Measurements from ENCODE around the gene FUS. TPM values are rescaled to one million over a fixed set of nuclear protein-coding genes. Genes with fewer than 3 reads are reported as not detected.

FUS gene
- polyA plus RNA-seq, 1 donor (not counting 4 experiments of a cell fraction or from before 2014, with no cell fraction given) = 199 TPM

DNA sequence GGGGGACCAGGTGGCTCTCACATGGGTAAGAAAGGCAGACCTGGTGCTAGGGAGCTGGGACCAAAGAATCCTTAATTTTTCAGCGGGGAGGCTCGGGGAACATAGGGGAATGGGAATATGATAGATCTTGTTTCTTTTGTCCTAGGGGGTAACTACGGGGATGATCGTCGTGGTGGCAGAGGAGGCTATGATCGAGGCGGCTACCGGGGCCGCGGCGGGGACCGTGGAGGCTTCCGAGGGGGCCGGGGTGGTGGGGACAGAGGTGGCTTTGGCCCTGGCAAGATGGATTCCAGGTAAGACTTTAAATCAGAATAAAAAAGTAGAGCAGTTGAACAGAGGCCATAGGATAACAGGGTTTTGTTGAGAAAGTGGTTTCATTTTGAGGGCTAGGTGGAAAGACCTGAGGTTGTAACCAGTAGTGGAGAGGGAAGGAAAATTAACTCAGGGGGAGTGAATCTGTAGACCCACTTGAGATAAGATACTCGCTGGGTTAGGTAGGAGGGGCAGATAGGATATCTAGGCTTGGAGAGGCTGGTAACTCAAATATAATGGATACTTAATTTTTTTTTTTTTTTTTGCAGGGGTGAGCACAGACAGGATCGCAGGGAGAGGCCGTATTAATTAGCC, 11.0 kb downstream of the FUS start:
- Histone ChIP-seq H3K36me3 (ENCODE audit: control insufficient read depth in 2 of 2, extremely low read depth in 1 of 2, insufficient read depth in 2 of 2, low read length in 2 of 2) (peaks cover 54 to 93% of the 10 kb centered on the region in 2 experiments), H3K4me2 (ENCODE audit: control insufficient read depth, extremely low read depth, insufficient read depth, low read depth, low read length) (no peak overlapping the region), H3K4me3 (ENCODE audit: control insufficient read depth in 2 of 3, extremely low read depth in 1 of 3, insufficient read depth in 2 of 3, low read depth in 1 of 3, low read length in 3 of 3) (no peak overlapping the region), H3K9me1 (ENCODE audit: control insufficient read depth, extremely low read depth, insufficient read depth, low read length) (no peaks in the 10 kb centered on the region), H3K27ac (ENCODE audit: control insufficient read depth, insufficient read depth, low read length) (no peak overlapping the region), H3K9ac (ENCODE audit: control insufficient read depth, extremely low read depth, insufficient read depth, low read length) (no peak overlapping the region), H2AFZ (ENCODE audit: control insufficient read depth, low read length) (no peak overlapping the region), H4K20me1 (ENCODE audit: control insufficient read depth, extremely low read depth, insufficient read depth, low read length) (peaks cover 27% of the 10 kb centered on the region), H3K4me1 (ENCODE audit: control insufficient read depth, extremely low read depth, insufficient read depth, low read length) (no peaks in the 10 kb centered on the region), H3K9me3 (ENCODE audit: control insufficient read depth, low read depth, low read length) (no peaks in the 10 kb centered on the region), H3K79me2 (ENCODE audit: control insufficient read depth, insufficient read depth, low read length) (peaks cover 33% of the 10 kb centered on the region), H3K27me3 (ENCODE audit: control insufficient read depth, extremely low read depth, insufficient read depth, low read length) (no peaks in the 10 kb centered on the region)
- no peak for TF ChIP-seq EZH2 (IDR thresholded peaks at IDR 0.05; ENCODE audit: low read length)
- TF ChIP-seq, protein P1, sequence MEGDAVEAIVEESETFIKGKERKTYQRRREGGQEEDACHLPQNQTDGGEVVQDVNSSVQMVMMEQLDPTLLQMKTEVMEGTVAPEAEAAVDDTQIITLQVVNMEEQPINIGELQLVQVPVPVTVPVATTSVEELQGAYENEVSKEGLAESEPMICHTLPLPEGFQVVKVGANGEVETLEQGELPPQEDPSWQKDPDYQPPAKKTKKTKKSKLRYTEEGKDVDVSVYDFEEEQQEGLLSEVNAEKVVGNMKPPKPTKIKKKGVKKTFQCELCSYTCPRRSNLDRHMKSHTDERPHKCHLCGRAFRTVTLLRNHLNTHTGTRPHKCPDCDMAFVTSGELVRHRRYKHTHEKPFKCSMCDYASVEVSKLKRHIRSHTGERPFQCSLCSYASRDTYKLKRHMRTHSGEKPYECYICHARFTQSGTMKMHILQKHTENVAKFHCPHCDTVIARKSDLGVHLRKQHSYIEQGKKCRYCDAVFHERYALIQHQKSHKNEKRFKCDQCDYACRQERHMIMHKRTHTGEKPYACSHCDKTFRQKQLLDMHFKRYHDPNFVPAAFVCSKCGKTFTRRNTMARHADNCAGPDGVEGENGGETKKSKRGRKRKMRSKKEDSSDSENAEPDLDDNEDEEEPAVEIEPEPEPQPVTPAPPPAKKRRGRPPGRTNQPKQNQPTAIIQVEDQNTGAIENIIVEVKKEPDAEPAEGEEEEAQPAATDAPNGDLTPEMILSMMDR (optimal IDR thresholded peaks at IDR 0.05 in 1 of 3, IDR thresholded peaks at IDR 0.05 in 1 of 3, conservative IDR thresholded peaks at IDR 0.05 in 1 of 3; ENCODE audit: extremely low read depth in 1 of 3, insufficient read depth in 2 of 3, low read length in 3 of 3) = no peak
- dilution Hi-C loops (cut with MboI; ENCODE audit: extremely low pct_ligation_motif_present, low sequenced_read_pairs) = no loop called here
- DNase-seq (ENCODE audit: low read depth, low spot score) (no peak), FAIRE-seq (no peak)

DNA sequence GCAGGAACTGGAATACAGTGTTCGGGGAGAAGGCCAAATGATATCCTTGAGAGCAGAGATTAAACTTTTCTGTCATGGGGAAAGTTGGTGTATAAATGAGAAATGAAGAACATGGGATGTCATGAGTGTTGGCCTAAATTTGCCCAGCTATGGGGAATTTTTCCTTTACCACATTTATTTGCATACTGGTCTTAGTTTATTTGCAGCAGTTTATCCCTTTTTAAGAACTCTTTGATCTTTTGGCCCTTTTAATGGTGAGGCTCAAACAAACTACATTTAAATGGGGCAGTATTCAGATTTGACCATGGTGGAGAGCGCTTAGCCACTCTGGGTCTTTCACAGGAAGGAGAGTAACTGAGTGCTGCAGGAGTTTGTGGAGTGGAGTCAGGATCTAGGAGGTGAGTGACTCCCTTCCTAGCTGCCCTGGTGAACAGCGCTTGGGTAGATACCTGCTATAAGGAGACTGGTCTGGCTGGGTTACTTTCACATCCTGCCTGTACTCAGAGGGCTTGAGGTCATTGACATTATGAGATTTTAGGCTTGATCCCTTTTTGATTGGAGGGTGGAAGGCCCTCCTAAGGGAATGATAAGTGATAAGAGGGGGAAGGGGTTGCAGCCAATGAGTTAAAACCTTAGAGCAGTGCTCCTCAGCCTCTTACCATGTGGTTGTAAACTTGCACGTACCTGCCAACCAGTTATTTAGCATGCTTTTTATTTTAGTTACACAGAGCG, 11.9 kb downstream of the FUS start:
- Histone ChIP-seq H3K27ac (ENCODE audit: control insufficient read depth, insufficient read depth, low read length) (no peak overlapping the region), H3K36me3 (ENCODE audit: control insufficient read depth in 2 of 2, extremely low read depth in 1 of 2, insufficient read depth in 2 of 2, low read length in 2 of 2) (peaks cover 50 to 87% of the 10 kb centered on the region in 2 experiments), H3K4me2 (ENCODE audit: control insufficient read depth, extremely low read depth, insufficient read depth, low read depth, low read length) (no peak overlapping the region), H3K4me3 (ENCODE audit: control insufficient read depth in 2 of 3, extremely low read depth in 1 of 3, insufficient read depth in 2 of 3, low read depth in 1 of 3, low read length in 3 of 3) (no peak overlapping the region), H2AFZ (ENCODE audit: control insufficient read depth, low read length) (no peak overlapping the region), H3K9me1 (ENCODE audit: control insufficient read depth, extremely low read depth, insufficient read depth, low read length) (no peaks in the 10 kb centered on the region), H3K27me3 (ENCODE audit: control insufficient read depth, extremely low read depth, insufficient read depth, low read length) (no peaks in the 10 kb centered on the region), H3K4me1 (ENCODE audit: control insufficient read depth, extremely low read depth, insufficient read depth, low read length) (no peaks in the 10 kb centered on the region), H3K9ac (ENCODE audit: control insufficient read depth, extremely low read depth, insufficient read depth, low read length) (no peak overlapping the region), H4K20me1 (ENCODE audit: control insufficient read depth, extremely low read depth, insufficient read depth, low read length) (peaks cover 27% of the 10 kb centered on the region), H3K79me2 (ENCODE audit: control insufficient read depth, insufficient read depth, low read length) (peaks cover 24% of the 10 kb centered on the region), H3K9me3 (ENCODE audit: control insufficient read depth, low read depth, low read length) (no peaks in the 10 kb centered on the region)
- FAIRE-seq = no peak
- dilution Hi-C loops (cut with MboI; ENCODE audit: extremely low pct_ligation_motif_present, low sequenced_read_pairs) = no loop called here
- no peak for DNase-seq (ENCODE audit: low read depth, low spot score)
- TF ChIP-seq EZH2 (IDR thresholded peaks at IDR 0.05; ENCODE audit: low read length) = no peak
- TF ChIP-seq, protein P1 (optimal IDR thresholded peaks at IDR 0.05 in 1 of 3, IDR thresholded peaks at IDR 0.05 in 1 of 3, conservative IDR thresholded peaks at IDR 0.05 in 1 of 3; ENCODE audit: extremely low read depth in 1 of 3, insufficient read depth in 2 of 3, low read length in 3 of 3) = no peak
